ENCODE results near the gene KRT14.
"Not testable (repeated sequence)": the region's sequence is repeated elsewhere in the genome, so short reads cannot be mapped to it uniquely, and the experiment has no call there.

KRT14 gene

GRCh38 chr17:41586863-41587495 is at the start of gene KRT14:
Gene KRT14 (minus strand): TSS chr17:41586895. CDS start chr17:41586834, 61 bp downstream.
- no peak for DNase-seq (ENCODE audit: extremely low read depth in 1 of 2, low read depth in 1 of 2)

- no peak for DNase-seq (ENCODE audit: extremely low read depth in 1 of 2, low read depth in 1 of 2)
Observed at GRCh38 chr17:41635121-41636097, 48.7 kb upstream of the KRT14 start.

- DNase-seq (ENCODE audit: extremely low read depth in 1 of 2, low read depth in 1 of 2): no peak
Observed at GRCh38 chr17:41634639-41635038, 47.9 kb upstream of the KRT14 start.

GRCh38 chr17:41633556-41634199 is 47.0 kb upstream of the KRT14 start:
- no peak for DNase-seq (ENCODE audit: extremely low read depth in 1 of 2, low read depth in 1 of 2)

GRCh38 chr17:41632482-41633105 is 45.9 kb upstream of the KRT14 start:
- no peak for DNase-seq (ENCODE audit: extremely low read depth in 1 of 2, low read depth in 1 of 2)

GRCh38 chr17:41631898-41632285 is 45.2 kb upstream of the KRT14 start:
- no peak for DNase-seq (ENCODE audit: extremely low read depth in 1 of 2, low read depth in 1 of 2)

GRCh38 chr17:41631025-41631897 is 44.6 kb upstream of the KRT14 start:
- no peak for DNase-seq (ENCODE audit: extremely low read depth in 1 of 2, low read depth in 1 of 2)

- no peak for DNase-seq (ENCODE audit: extremely low read depth in 1 of 2, low read depth in 1 of 2)
Observed at GRCh38 chr17:41629826-41630670, 43.4 kb upstream of the KRT14 start.

- no peak for DNase-seq (ENCODE audit: extremely low read depth in 1 of 2, low read depth in 1 of 2)
Observed at GRCh38 chr17:41629316-41629715, 42.6 kb upstream of the KRT14 start.

GRCh38 chr17:41628621-41629255 is 42.0 kb upstream of the KRT14 start:
- not testable (repeated sequence) for DNase-seq (ENCODE audit: extremely low read depth in 1 of 2, low read depth in 1 of 2)

GRCh38 chr17:41628073-41628370 is 41.3 kb upstream of the KRT14 start:
- not testable (repeated sequence) for DNase-seq (ENCODE audit: extremely low read depth in 1 of 2, low read depth in 1 of 2)

GRCh38 chr17:41627316-41628072 is 40.8 kb upstream of the KRT14 start:
- no peak for DNase-seq (ENCODE audit: extremely low read depth in 1 of 2, low read depth in 1 of 2)

GRCh38 chr17:41626914-41627295 is 40.2 kb upstream of the KRT14 start:
- DNase-seq (ENCODE audit: extremely low read depth in 1 of 2, low read depth in 1 of 2): not testable (repeated sequence)

GRCh38 chr17:41626028-41626913 is 39.6 kb upstream of the KRT14 start:
- DNase-seq (ENCODE audit: extremely low read depth in 1 of 2, low read depth in 1 of 2): not testable (repeated sequence)

- DNase-seq (ENCODE audit: extremely low read depth in 1 of 2, low read depth in 1 of 2): no peak
Observed at GRCh38 chr17:41625602-41626001, 38.9 kb upstream of the KRT14 start.

- DNase-seq (ENCODE audit: extremely low read depth in 1 of 2, low read depth in 1 of 2): no peak
Observed at GRCh38 chr17:41624208-41625101, 37.8 kb upstream of the KRT14 start, which contains the start of gene KRT17. Gene KRT17 (minus strand): TSS chr17:41624575. CDS start chr17:41624509, 66 bp downstream.
